ENCODE data around the gene TSPAN18. TPM values are rescaled to one million over a fixed set of nuclear protein-coding genes. Genes with fewer than 3 reads are reported as not detected.

TSPAN18 gene
- total RNA-seq, 1 experiment from 2014 or later: 18.3 TPM

- TF ChIP-seq, protein P1, sequence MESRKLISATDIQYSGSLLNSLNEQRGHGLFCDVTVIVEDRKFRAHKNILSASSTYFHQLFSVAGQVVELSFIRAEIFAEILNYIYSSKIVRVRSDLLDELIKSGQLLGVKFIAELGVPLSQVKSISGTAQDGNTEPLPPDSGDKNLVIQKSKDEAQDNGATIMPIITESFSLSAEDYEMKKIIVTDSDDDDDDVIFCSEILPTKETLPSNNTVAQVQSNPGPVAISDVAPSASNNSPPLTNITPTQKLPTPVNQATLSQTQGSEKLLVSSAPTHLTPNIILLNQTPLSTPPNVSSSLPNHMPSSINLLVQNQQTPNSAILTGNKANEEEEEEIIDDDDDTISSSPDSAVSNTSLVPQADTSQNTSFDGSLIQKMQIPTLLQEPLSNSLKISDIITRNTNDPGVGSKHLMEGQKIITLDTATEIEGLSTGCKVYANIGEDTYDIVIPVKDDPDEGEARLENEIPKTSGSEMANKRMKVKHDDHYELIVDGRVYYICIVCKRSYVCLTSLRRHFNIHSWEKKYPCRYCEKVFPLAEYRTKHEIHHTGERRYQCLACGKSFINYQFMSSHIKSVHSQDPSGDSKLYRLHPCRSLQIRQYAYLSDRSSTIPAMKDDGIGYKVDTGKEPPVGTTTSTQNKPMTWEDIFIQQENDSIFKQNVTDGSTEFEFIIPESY (IDR thresholded peaks at IDR 0.05; ENCODE audit: extremely low read depth, insufficient replicate concordance, low read length): no peak
- no peak for TF ChIP-seq CEBPB (IDR thresholded peaks at IDR 0.05; ENCODE audit: low read depth)
Observed at GRCh38 chr11:44889266-44889665, 162.5 kb downstream of the TSPAN18 start (continued).

DNA sequence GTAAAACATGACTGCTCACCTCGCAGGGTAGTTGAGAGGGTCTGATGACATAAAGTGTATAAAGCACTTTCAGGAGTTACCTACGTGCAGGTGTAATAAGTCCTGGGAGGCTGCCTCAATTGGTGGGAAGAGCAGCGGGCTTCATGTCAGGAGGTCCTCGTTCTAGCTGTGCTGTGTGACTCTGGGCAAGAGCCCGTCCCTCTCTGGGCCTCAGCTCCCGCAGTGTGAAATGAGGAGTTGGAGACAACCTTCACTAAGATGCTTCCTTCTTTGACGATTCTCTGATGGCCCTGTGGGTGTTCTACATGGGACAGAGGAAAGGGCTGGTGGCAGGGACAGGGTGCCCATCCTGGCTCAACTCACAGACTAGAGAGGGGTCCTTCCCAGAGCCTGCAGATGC lies 166.1 kb downstream of the TSPAN18 start:
- Histone ChIP-seq H3K27me3 (ENCODE audit: insufficient read depth, low read length) (no peaks in the 10 kb centered on the region), H3K9me3 (ENCODE audit: control insufficient read depth in 1 of 2, insufficient read depth in 1 of 2, low read depth in 1 of 2, low read length in 2 of 2) (no peaks in the 10 kb centered on the region), H4K20me1 (ENCODE audit: insufficient read depth) (no peaks in the 10 kb centered on the region), H3K9ac (ENCODE audit: low read length) (no peak overlapping the region), H3K79me2 (ENCODE audit: insufficient read depth, low read length) (no peaks in the 10 kb centered on the region), H3K4me1 (ENCODE audit: control insufficient read depth in 1 of 2, insufficient read depth in 2 of 2, low read length in 2 of 2) (no peaks in the 10 kb centered on the region), H3K27ac (ENCODE audit: low read depth, low read length) (no peak overlapping the region), H2AFZ (ENCODE audit: low read depth, low read length, poor library complexity, severe bottlenecking) (no peak overlapping the region), H3K9me2 (ENCODE audit: insufficient read depth) (no peaks in the 10 kb centered on the region), H3K4me2 (ENCODE audit: low read length) (no peak overlapping the region), H3K36me3 (ENCODE audit: control insufficient read depth in 1 of 2, insufficient read depth in 2 of 2, low read length in 2 of 2) (no peaks in the 10 kb centered on the region), H3K4me3 (replicated peaks in 1 of 2; ENCODE audit: low read depth in 1 of 2, low read length in 2 of 2) (no peak overlapping the region)
- POLR2A ChIA-PET: no interaction called here
- no peak for ATAC-seq
- CTCF ChIA-PET: interaction anchor here (0.9 to 2.2 kb wide), 4 partner anchors 17 to 276 kb away, joined by 3 to 10 read pairs (median 5); no protein-coding TSS in a partner anchor
- no TSS peak for BruUV-seq (replicated peaks)
- RAD21 ChIA-PET (ENCODE audit: low non-redundant PET in 1 of 2, low total read pairs in 2 of 2, uncharacterized antibody in 2 of 2, unreplicated experiment in 2 of 2): no interaction called here
- no peak for DNase-seq (ENCODE audit: low read depth, low spot score)
- intact Hi-C loops (cut with micrococcal nuclease): loop anchor here (5.0 kb wide), 2 partner anchors 116 to 166 kb away; partner anchors contain the start of gene TSPAN18
- TF ChIP-seq JUND (IDR thresholded peaks at IDR 0.05) (no peak), YY1 (IDR thresholded peaks at IDR 0.05; ENCODE audit: extremely low read depth, insufficient replicate concordance, low read depth, low read length) (no peak), TCF7L2 (IDR thresholded peaks at IDR 0.05; ENCODE audit: borderline replicate concordance, extremely low read depth, insufficient read depth, insufficient read length) (no peak), ZNF274 (IDR thresholded peaks at IDR 0.05; ENCODE audit: low read depth, low read length) (no peak), ZFX (IDR thresholded peaks at IDR 0.05) (no peak), EZH2phosphoT487 (IDR thresholded peaks at IDR 0.05; ENCODE audit: borderline replicate concordance) (no peak), FOSL1 (IDR thresholded peaks at IDR 0.05; ENCODE audit: low read depth) (no peak), SRF (IDR thresholded peaks at IDR 0.05; ENCODE audit: low read depth) (no peak), SIN3A (IDR thresholded peaks at IDR 0.05; ENCODE audit: low read depth) (no peak), CBX3 (IDR thresholded peaks at IDR 0.05; ENCODE audit: low read depth) (no peak), POLR2AphosphoS5 (IDR thresholded peaks at IDR 0.05; ENCODE audit: low read depth, low read length) (no peak), RAD21 (IDR thresholded peaks at IDR 0.05; ENCODE audit: low read depth) (no peak), ELF1 (IDR thresholded peaks at IDR 0.05; ENCODE audit: borderline replicate concordance, low read depth) (no peak)
- TF ChIP-seq, protein P2, sequence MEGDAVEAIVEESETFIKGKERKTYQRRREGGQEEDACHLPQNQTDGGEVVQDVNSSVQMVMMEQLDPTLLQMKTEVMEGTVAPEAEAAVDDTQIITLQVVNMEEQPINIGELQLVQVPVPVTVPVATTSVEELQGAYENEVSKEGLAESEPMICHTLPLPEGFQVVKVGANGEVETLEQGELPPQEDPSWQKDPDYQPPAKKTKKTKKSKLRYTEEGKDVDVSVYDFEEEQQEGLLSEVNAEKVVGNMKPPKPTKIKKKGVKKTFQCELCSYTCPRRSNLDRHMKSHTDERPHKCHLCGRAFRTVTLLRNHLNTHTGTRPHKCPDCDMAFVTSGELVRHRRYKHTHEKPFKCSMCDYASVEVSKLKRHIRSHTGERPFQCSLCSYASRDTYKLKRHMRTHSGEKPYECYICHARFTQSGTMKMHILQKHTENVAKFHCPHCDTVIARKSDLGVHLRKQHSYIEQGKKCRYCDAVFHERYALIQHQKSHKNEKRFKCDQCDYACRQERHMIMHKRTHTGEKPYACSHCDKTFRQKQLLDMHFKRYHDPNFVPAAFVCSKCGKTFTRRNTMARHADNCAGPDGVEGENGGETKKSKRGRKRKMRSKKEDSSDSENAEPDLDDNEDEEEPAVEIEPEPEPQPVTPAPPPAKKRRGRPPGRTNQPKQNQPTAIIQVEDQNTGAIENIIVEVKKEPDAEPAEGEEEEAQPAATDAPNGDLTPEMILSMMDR (IDR thresholded peaks at IDR 0.05 in 2 of 3, conservative IDR thresholded peaks at IDR 0.05 in 1 of 3; ENCODE audit: borderline replicate concordance in 1 of 3, insufficient read depth in 1 of 3, low read depth in 2 of 3, low read length in 2 of 3): no peak
- TF ChIP-seq, protein P1 (IDR thresholded peaks at IDR 0.05; ENCODE audit: extremely low read depth, insufficient replicate concordance, low read length): no peak

Measured in HCT116 (cell line).